ENCODE measurements around the gene ID1. TPM values are rescaled to one million over a fixed set of nuclear protein-coding genes. Genes with fewer than 3 reads are reported as not detected.

ID1 gene
- total and polyA plus RNA-seq, 2 of the 13 experiments (the other 11 are each of a cell fraction or from before 2014, with no cell fraction given): 320 to 419 TPM

DNA sequence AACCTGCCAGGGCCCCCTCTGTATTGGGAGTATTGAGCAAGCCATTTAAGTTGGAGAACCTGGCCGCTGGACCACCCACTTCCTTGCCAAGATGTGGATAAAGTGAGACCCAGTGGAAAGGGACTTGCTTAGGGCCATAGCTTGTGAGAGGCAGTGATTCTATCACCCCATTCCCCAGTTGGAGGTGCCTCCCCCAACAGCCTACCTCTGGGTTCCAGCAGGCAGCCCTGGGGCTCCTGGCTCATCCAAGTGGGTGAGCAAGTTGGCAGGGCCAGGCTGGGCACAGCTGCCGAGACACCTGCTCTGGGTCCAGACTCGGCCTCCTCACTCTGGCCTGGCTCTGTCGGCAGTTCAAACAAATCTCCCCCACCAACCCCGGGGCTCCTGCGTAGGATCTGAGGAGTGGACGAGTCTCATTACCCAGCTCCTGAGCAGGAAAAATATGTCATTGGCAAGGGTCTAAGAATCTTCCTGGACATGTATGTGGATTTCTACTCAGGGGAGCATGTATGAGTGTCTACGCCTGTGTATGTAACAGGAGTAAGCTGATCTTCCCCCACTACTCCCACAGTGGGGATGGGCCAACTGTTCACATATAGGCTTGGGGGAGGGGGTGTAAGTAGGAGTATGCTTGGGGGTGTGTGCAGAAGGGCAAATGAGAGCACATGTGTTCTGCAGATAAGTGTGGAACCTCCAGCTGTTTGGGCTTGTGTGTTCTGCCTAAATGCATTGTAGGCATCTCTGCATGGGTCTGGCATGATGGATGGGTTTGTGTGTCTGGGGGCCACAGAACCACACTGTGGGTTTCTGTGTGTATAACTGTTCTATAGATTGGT is 1.9 kb downstream of the ID1 start (continued):
- TF ChIP-seq TRAFD1 (CRISPR knock-in tag; IDR thresholded peaks at IDR 0.05; ENCODE audit: borderline replicate concordance) (no peak), YY1 (IDR thresholded peaks at IDR 0.05; ENCODE audit: insufficient read depth, insufficient replicate concordance, low read depth, low read length) (peak; percentile 51), ZNF460 (CRISPR knock-in tag; IDR thresholded peaks at IDR 0.05; ENCODE audit: borderline replicate concordance) (no peak), ZNF234 (CRISPR knock-in tag; conservative IDR thresholded peaks at IDR 0.05) (no peak; the same call in 1 of the 2 replicates), ZNF672 (CRISPR knock-in tag; IDR thresholded peaks at IDR 0.05) (no peak; the same call in 1 of the 2 replicates), SNAPC4 (CRISPR knock-in tag; IDR thresholded peaks at IDR 0.05) (no peak), ZFP36L1 (CRISPR knock-in tag; IDR thresholded peaks at IDR 0.05) (0 out of 2 replicates have a peak, but pooled peaks have one; percentile 85), LCORL (IDR thresholded peaks at IDR 0.05) (no peak), LCORL (CRISPR knock-in tag; IDR thresholded peaks at IDR 0.05) (no peak), ZFP37 (CRISPR knock-in tag; IDR thresholded peaks at IDR 0.05; ENCODE audit: borderline replicate concordance) (peak; percentile 73; the same call in 1 of the 2 replicates), NR2F1 (CRISPR knock-in tag; IDR thresholded peaks at IDR 0.05) (peak; percentile 19 to 24; a peak in 2 of 4 replicates), KDM5A (IDR thresholded peaks at IDR 0.05; ENCODE audit: borderline replicate concordance, low read length) (peak; percentile 62; the same call in 1 of the 2 replicates), GATA4 (IDR thresholded peaks at IDR 0.05; ENCODE audit: borderline replicate concordance, low read depth) (peak; percentile 92), FOXM1 (CRISPR knock-in tag; IDR thresholded peaks at IDR 0.05) (0 out of 2 replicates have a peak, but pooled peaks have one; percentile 59), ZNF607 (CRISPR knock-in tag; IDR thresholded peaks at IDR 0.05; ENCODE audit: borderline replicate concordance) (peak; percentile 76; the same call in 1 of the 2 replicates)
- TF ChIP-seq, protein P1, sequence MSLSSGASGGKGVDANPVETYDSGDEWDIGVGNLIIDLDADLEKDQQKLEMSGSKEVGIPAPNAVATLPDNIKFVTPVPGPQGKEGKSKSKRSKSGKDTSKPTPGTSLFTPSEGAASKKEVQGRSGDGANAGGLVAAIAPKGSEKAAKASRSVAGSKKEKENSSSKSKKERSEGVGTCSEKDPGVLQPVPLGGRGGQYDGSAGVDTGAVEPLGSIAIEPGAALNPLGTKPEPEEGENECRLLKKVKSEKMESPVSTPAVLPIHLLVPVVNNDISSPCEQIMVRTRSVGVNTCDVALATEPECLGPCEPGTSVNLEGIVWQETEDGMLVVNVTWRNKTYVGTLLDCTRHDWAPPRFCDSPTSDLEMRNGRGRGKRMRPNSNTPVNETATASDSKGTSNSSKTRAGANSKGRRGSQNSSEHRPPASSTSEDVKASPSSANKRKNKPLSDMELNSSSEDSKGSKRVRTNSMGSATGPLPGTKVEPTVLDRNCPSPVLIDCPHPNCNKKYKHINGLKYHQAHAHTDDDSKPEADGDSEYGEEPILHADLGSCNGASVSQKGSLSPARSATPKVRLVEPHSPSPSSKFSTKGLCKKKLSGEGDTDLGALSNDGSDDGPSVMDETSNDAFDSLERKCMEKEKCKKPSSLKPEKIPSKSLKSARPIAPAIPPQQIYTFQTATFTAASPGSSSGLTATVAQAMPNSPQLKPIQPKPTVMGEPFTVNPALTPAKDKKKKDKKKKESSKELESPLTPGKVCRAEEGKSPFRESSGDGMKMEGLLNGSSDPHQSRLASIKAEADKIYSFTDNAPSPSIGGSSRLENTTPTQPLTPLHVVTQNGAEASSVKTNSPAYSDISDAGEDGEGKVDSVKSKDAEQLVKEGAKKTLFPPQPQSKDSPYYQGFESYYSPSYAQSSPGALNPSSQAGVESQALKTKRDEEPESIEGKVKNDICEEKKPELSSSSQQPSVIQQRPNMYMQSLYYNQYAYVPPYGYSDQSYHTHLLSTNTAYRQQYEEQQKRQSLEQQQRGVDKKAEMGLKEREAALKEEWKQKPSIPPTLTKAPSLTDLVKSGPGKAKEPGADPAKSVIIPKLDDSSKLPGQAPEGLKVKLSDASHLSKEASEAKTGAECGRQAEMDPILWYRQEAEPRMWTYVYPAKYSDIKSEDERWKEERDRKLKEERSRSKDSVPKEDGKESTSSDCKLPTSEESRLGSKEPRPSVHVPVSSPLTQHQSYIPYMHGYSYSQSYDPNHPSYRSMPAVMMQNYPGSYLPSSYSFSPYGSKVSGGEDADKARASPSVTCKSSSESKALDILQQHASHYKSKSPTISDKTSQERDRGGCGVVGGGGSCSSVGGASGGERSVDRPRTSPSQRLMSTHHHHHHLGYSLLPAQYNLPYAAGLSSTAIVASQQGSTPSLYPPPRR (CRISPR knock-in tag; IDR thresholded peaks at IDR 0.05; ENCODE audit: borderline replicate concordance): peak; percentile 71; the same call in 1 of the 2 replicates

Data from HepG2 (cell line).